ENCODE measurements around the gene RASSF10. TPM values are rescaled to one million over a fixed set of nuclear protein-coding genes. Genes with fewer than 3 reads are reported as not detected.

Gene RASSF10
- total RNA-seq, 1 experiment from 2014 or later: not detected

DNA sequence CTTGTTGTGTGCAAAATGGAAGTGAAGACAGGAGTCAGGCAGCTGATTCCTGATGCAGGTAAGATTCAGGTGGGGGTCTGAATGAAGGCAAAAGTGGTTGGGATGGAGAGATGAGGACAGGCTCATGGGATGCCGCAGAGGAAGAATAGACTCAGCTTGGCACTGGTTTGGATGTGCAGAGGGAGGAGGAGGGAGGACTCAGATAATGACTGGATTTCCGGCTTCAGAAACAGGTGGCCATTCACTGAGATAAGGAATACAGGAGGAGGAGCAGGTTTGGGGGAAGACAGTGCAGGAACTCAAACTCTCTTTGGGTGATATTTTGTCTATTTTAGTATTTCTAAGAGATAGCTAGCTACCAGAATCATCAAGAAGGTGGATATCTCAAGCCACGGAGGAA is 19.2 kb downstream of the RASSF10 start:
- no peaks in the 10 kb centered on the region for H3K9me3 Mint-ChIP-seq (ENCODE audit: unreplicated experiment)
- no peak overlapping the region for H3K4me3 Mint-ChIP-seq (ENCODE audit: unreplicated experiment)
- H3K27me3 Mint-ChIP-seq (ENCODE audit: insufficient read depth, unreplicated experiment): no peaks in the 10 kb centered on the region
- no TSS peak for BruUV-seq (replicated peaks)
- no peaks in the 10 kb centered on the region for H3K36me3 Mint-ChIP-seq (ENCODE audit: insufficient read depth, unreplicated experiment)
- H3K27ac Mint-ChIP-seq (ENCODE audit: low read depth, unreplicated experiment): no peak overlapping the region
- DNase-seq (ENCODE audit: unreplicated experiment): no peak
- ChIA-PET CTCF (interaction anchor here (0.5 to 0.6 kb wide), 2 partner anchors 64 to 430 kb away, joined by 3 read pairs; no protein-coding TSS in a partner anchor), POLR2A (interaction anchor here (0.6 kb wide), 1 partner anchor 37 kb away, joined by 3 read pairs; no protein-coding TSS in a partner anchor)
- TF ChIP-seq, protein P1, sequence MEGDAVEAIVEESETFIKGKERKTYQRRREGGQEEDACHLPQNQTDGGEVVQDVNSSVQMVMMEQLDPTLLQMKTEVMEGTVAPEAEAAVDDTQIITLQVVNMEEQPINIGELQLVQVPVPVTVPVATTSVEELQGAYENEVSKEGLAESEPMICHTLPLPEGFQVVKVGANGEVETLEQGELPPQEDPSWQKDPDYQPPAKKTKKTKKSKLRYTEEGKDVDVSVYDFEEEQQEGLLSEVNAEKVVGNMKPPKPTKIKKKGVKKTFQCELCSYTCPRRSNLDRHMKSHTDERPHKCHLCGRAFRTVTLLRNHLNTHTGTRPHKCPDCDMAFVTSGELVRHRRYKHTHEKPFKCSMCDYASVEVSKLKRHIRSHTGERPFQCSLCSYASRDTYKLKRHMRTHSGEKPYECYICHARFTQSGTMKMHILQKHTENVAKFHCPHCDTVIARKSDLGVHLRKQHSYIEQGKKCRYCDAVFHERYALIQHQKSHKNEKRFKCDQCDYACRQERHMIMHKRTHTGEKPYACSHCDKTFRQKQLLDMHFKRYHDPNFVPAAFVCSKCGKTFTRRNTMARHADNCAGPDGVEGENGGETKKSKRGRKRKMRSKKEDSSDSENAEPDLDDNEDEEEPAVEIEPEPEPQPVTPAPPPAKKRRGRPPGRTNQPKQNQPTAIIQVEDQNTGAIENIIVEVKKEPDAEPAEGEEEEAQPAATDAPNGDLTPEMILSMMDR (IDR thresholded peaks at IDR 0.05; ENCODE audit: unreplicated experiment): no peak
- H3K4me1 Mint-ChIP-seq (ENCODE audit: insufficient read depth, unreplicated experiment): no peaks in the 10 kb centered on the region
- intact Hi-C loops (cut with micrococcal nuclease): no loop called here

- no TSS peak for BruUV-seq (replicated peaks)
- no peaks in the 10 kb centered on the region for H3K4me1 Mint-ChIP-seq (ENCODE audit: insufficient read depth, unreplicated experiment)
- H3K9me3 Mint-ChIP-seq (ENCODE audit: unreplicated experiment): no peaks in the 10 kb centered on the region
- H3K27me3 Mint-ChIP-seq (ENCODE audit: insufficient read depth, unreplicated experiment): no peaks in the 10 kb centered on the region
- TF ChIP-seq, protein P1 (IDR thresholded peaks at IDR 0.05; ENCODE audit: unreplicated experiment): no peak
- POLR2A ChIA-PET: no interaction called here
- H3K27ac Mint-ChIP-seq (ENCODE audit: low read depth, unreplicated experiment): no peak overlapping the region
- no peak for DNase-seq (ENCODE audit: unreplicated experiment)
- H3K36me3 Mint-ChIP-seq (ENCODE audit: insufficient read depth, unreplicated experiment): no peaks in the 10 kb centered on the region
- no peak overlapping the region for H3K4me3 Mint-ChIP-seq (ENCODE audit: unreplicated experiment)
- CTCF ChIA-PET: no interaction called here
- intact Hi-C loops (cut with micrococcal nuclease): no loop called here
These were observed 20.8 kb downstream of the RASSF10 start for GRCh38 chr11:13029872-13030271.

GRCh38 chr11:13030857-13031256 is 21.7 kb downstream of the RASSF10 start:
- H3K27ac Mint-ChIP-seq (ENCODE audit: low read depth, unreplicated experiment): no peak overlapping the region
- no peaks in the 10 kb centered on the region for H3K4me1 Mint-ChIP-seq (ENCODE audit: insufficient read depth, unreplicated experiment)
- peak; percentile 69 for DNase-seq (ENCODE audit: unreplicated experiment)
- H3K9me3 Mint-ChIP-seq (ENCODE audit: unreplicated experiment): no peaks in the 10 kb centered on the region
- H3K27me3 Mint-ChIP-seq (ENCODE audit: insufficient read depth, unreplicated experiment): no peaks in the 10 kb centered on the region
- no TSS peak for BruUV-seq (replicated peaks)
- H3K36me3 Mint-ChIP-seq (ENCODE audit: insufficient read depth, unreplicated experiment): no peaks in the 10 kb centered on the region
- CTCF ChIA-PET: interaction anchor here (0.5 to 0.6 kb wide), 2 partner anchors 9 to 321 kb away, joined by 3 read pairs; no protein-coding TSS in a partner anchor
- POLR2A ChIA-PET: no interaction called here
- H3K4me3 Mint-ChIP-seq (ENCODE audit: unreplicated experiment): no peak overlapping the region
- TF ChIP-seq, protein P1 (IDR thresholded peaks at IDR 0.05; ENCODE audit: unreplicated experiment): no peak
- intact Hi-C loops (cut with micrococcal nuclease): no loop called here

DNA sequence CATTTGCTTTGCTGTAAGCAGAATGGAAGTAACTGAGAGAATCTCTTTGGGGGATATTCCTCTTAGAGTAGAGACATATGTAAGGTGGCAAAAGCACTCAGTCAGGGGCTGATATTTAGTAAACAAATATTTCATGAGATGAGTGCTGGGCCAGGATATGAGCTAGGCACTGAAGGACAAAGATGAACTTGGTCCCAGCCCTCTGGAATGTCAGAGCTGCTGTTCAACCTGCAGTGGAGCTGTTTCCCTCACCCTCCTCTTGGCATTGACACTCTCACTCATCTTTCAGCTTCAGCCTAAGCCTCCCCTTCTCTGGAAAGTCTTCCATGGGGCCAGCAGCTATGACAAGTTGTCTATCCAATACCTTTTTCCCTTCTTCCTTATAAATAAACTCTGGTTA is 22.2 kb downstream of the RASSF10 start:
- TF ChIP-seq, protein P1 (IDR thresholded peaks at IDR 0.05; ENCODE audit: unreplicated experiment): no peak
- no peak for DNase-seq (ENCODE audit: unreplicated experiment)
- Mint-ChIP-seq H3K27me3 (ENCODE audit: insufficient read depth, unreplicated experiment) (no peaks in the 10 kb centered on the region), H3K9me3 (ENCODE audit: unreplicated experiment) (no peaks in the 10 kb centered on the region), H3K27ac (ENCODE audit: low read depth, unreplicated experiment) (no peak overlapping the region), H3K4me3 (ENCODE audit: unreplicated experiment) (no peak overlapping the region), H3K36me3 (ENCODE audit: insufficient read depth, unreplicated experiment) (no peaks in the 10 kb centered on the region), H3K4me1 (ENCODE audit: insufficient read depth, unreplicated experiment) (no peaks in the 10 kb centered on the region)
- ChIA-PET CTCF (interaction anchor here (0.5 kb wide), 1 partner anchor 10 kb away, joined by 3 read pairs; no protein-coding TSS in a partner anchor), POLR2A (interaction anchor here (1.7 kb wide), 1 partner anchor 15 kb away, joined by 3 read pairs; no protein-coding TSS in a partner anchor)
- intact Hi-C loops (cut with micrococcal nuclease): no loop called here
- BruUV-seq (replicated peaks): no TSS peak

All from MCF 10A (cell line).